Activated T-helper 1 cell treated with Interleukin-2 at 50 U/mL for 16 hours (primary cell): ENCODE measurements around the gene GNG8.
"Not testable (repeated sequence)": the region's sequence is repeated elsewhere in the genome, so short reads cannot be mapped to it uniquely, and the experiment has no call there.

Experiments used
- DNase-seq: peaks from one replicate; pipeline ENCODE4 v3.0.0-alpha.2; 2020; ENCODE audit warnings: low read depth

Gene GNG8

GRCh38 chr19:46646402-46646801 lies 10.4 kb upstream of the GNG8 start:
- DNase-seq, result no peak

- DNase-seq, result no peak
These were observed 8.7 kb upstream of the GNG8 start for GRCh38 chr19:46644720-46645119.

GRCh38 chr19:46640656-46641055 lies 4.7 kb upstream of the GNG8 start:
- no peak for DNase-seq

GRCh38 chr19:46639358-46640182 lies 3.6 kb upstream of the GNG8 start:
- no peak for DNase-seq

GRCh38 chr19:46637224-46637623 lies 1.2 kb upstream of the GNG8 start:
- no peak for DNase-seq

- no peak for DNase-seq
These were observed 1.3 kb downstream of the GNG8 start for GRCh38 chr19:46634656-46635218.

GRCh38 chr19:46634045-46634655 lies 1.9 kb downstream of the GNG8 start:
- DNase-seq, result peak; percentile 88

GRCh38 chr19:46633130-46633529 lies 2.9 kb downstream of the GNG8 start:
- DNase-seq, result no peak

GRCh38 chr19:46631481-46631880 lies 4.5 kb downstream of the GNG8 start:
- DNase-seq, result no peak

- DNase-seq, result no peak
These were observed 5.3 kb downstream of the GNG8 start for GRCh38 chr19:46630586-46631205.

- DNase-seq, result no peak
These were observed 6.4 kb downstream of the GNG8 start for GRCh38 chr19:46629546-46630025.

GRCh38 chr19:46628970-46629369 lies 7.0 kb downstream of the GNG8 start:
- not testable (repeated sequence) for DNase-seq

GRCh38 chr19:46626446-46626845 lies 9.6 kb downstream of the GNG8 start:
- no peak for DNase-seq

- no peak for DNase-seq
These were observed 10.3 kb downstream of the GNG8 start for GRCh38 chr19:46625731-46626130.

- no peak for DNase-seq
These were observed 10.9 kb downstream of the GNG8 start, which contains the start of gene PTGIR for GRCh38 chr19:46624958-46625661. PTGIR (minus strand) TSS chr19:46625089; CDS start chr19:46624225, 864 bp downstream.

GRCh38 chr19:46623915-46624502 lies 12.0 kb downstream of the GNG8 start:
- DNase-seq, result no peak

- DNase-seq, result no peak
These were observed 13.9 kb downstream of the GNG8 start for GRCh38 chr19:46622118-46622446.

GRCh38 chr19:46621191-46622117 lies 14.5 kb downstream of the GNG8 start:
- DNase-seq, result no peak

GRCh38 chr19:46620716-46621115 lies 15.3 kb downstream of the GNG8 start:
- no peak for DNase-seq

GRCh38 chr19:46620267-46620666 lies 15.7 kb downstream of the GNG8 start:
- no peak for DNase-seq
